Iris pigment epithelial cell (primary cell): Measurements from ENCODE around the gene HRH4.

Experiments
- DNase-seq: peaks from one replicate; pipeline ENCODE4 v3.0.0-alpha.2; 2011; ENCODE audit warnings: low read depth

Gene HRH4

GRCh38 chr18:24460388-24460787, at the start of gene HRH4:
TSS of gene HRH4 (plus strand) at chr18:24460637. CDS start at chr18:24460729, 92 bp downstream.
- DNase-seq, result no peak

- DNase-seq, result no peak
These were observed 47.3 kb upstream of the HRH4 start for GRCh38 chr18:24413148-24413547.

GRCh38 chr18:24414349-24415003, 46.0 kb upstream of the HRH4 start:
- DNase-seq, result no peak

GRCh38 chr18:24417480-24417879, 43.0 kb upstream of the HRH4 start:
- DNase-seq, result no peak

GRCh38 chr18:24420551-24420950, 39.9 kb upstream of the HRH4 start:
- no peak for DNase-seq

- no peak for DNase-seq
These were observed 38.6 kb upstream of the HRH4 start for GRCh38 chr18:24421831-24422230.

GRCh38 chr18:24426073-24426397, 34.4 kb upstream of the HRH4 start:
- no peak for DNase-seq

GRCh38 chr18:24426398-24427294, 33.8 kb upstream of the HRH4 start, which contains the start of gene IMPACT:
TSS of gene IMPACT (plus strand) at chr18:24426670. CDS start at chr18:24426757, 87 bp downstream.
- DNase-seq, result peak; percentile 82

- peak; percentile 51 for DNase-seq
These were observed 33.0 kb upstream of the HRH4 start for GRCh38 chr18:24427484-24427883.

GRCh38 chr18:24428709-24429108, 31.7 kb upstream of the HRH4 start:
- DNase-seq, result no peak

- no peak for DNase-seq
These were observed 31.2 kb upstream of the HRH4 start for GRCh38 chr18:24429188-24429587.

GRCh38 chr18:24432618-24433017, 27.8 kb upstream of the HRH4 start:
- DNase-seq, result no peak

- DNase-seq, result no peak
These were observed 23.5 kb upstream of the HRH4 start for GRCh38 chr18:24436939-24437338.

- no peak for DNase-seq
These were observed 16.6 kb upstream of the HRH4 start for GRCh38 chr18:24443870-24444269.

- no peak for DNase-seq
These were observed 14.0 kb upstream of the HRH4 start for GRCh38 chr18:24446453-24446852.

- DNase-seq, result no peak
These were observed 13.4 kb upstream of the HRH4 start for GRCh38 chr18:24446953-24447538.

- DNase-seq, result no peak
These were observed 12.5 kb upstream of the HRH4 start for GRCh38 chr18:24447961-24448360.

- DNase-seq, result no peak
These were observed 3.9 kb upstream of the HRH4 start for GRCh38 chr18:24456549-24456948.

- no peak for DNase-seq
These were observed 665 bp upstream of the HRH4 start for GRCh38 chr18:24459772-24460171.

GRCh38 chr18:24461996-24462395, 1.6 kb downstream of the HRH4 start:
- no peak for DNase-seq

- no peak for DNase-seq
These were observed 2.7 kb downstream of the HRH4 start for GRCh38 chr18:24462838-24463775.

- DNase-seq, result no peak
These were observed 5.0 kb downstream of the HRH4 start for GRCh38 chr18:24465486-24465885.
